CD4-positive, alpha-beta T cell treated with Interleukin-17A for 1 hour (primary cell): ENCODE measurements around the gene HHAT.

Source experiments
- DNase-seq: peaks from one replicate; pipeline ENCODE4 v3.0.0-alpha.2; 2020

HHAT gene

DNA sequence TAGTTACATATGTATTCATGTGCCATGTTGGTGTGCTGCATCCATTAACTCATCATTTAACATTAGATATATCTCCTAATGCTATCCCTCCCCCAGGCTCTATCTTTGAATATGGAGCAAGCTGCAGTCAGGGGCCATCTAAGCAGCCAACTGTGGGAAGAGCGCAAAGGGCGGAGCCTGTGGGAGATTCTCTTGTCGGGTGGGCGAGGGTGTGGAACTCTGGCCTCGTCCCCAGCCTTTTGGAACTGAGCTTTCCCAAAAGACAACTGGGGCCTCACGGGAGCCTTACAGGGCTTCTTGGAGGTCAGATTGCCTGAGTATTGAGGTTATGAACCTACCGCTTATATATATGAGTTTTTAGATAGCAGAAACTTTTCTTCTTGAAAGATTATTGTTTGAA lies 117.2 kb downstream of the HHAT start:
- DNase-seq = no peak

DNA sequence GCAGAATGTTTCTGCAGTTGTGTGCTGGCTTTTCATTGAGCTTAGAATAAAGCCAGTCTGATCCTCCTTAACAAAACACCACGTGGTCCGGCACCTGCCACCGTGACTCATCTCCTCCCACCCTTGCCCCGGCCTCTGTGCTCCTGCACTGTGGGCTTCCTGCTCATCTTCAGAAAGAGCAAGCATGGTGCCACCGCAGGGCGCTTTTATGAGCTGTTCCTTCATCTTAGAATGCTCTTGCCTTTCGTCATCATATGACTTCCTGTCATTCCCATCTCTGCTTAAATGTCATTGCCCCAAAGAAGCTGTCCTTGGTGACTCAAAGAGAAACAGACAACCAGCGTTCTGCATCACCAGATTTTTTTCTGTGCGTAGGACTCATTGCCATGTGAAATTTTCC lies 117.8 kb downstream of the HHAT start:
- peak; percentile 62 for DNase-seq

DNA sequence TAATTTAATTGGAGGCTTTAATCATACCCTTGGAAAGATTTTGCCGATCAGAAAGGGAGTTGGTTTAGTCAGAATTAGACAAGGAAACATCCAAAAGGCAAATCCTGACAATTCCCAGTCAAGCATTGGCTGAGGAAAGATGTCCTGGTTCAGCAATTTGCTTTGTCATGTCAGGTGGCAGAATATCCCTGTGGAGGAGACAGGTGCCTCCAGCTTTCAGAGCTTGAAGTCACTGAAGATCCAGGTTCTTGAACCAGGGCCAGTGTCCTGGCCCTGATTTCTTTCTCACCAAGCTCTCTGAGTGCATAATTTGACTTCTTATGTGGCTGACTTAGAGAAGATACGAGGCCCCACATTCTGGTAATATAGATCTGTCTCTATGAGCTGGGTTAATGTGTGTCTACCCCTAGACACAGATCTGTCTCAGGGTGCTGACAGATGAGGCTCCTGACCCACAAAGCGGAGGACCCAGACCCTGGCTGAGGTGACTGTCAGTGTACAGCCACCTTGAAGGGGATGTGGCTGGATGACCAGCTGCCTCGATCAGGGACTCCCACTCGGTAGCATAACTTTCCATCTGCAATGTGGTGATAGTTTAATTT lies 118.9 kb downstream of the HHAT start:
- DNase-seq = no peak

DNA sequence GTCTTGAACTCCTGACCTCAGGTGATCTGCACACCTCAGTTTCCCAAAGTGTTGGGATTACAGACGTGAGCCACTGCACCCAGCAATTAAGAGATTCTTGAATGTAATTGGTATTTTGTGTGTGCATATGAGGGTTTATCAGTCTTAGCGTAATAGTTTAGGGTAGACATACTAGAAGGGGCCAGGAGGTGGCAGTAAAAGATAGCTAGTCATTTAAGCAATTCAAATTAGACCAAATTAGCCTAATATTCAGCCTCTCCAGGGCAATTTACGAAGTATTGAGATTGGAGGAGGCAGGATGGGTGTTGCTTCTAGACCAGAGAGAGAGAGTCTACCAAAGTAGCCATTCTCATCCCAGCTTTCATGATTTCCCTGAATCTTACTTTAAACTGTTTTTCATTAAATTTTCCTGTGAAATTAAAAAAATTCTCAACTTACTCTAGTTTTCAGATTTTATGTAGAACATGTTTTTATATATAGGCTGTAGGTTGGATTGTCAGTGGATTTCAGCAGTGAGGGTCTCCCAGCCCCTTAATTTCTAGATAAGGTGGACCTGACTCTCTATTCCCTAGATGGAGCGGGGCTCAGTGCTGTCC lies 119.7 kb downstream of the HHAT start:
- peak; percentile 43 for DNase-seq

DNA sequence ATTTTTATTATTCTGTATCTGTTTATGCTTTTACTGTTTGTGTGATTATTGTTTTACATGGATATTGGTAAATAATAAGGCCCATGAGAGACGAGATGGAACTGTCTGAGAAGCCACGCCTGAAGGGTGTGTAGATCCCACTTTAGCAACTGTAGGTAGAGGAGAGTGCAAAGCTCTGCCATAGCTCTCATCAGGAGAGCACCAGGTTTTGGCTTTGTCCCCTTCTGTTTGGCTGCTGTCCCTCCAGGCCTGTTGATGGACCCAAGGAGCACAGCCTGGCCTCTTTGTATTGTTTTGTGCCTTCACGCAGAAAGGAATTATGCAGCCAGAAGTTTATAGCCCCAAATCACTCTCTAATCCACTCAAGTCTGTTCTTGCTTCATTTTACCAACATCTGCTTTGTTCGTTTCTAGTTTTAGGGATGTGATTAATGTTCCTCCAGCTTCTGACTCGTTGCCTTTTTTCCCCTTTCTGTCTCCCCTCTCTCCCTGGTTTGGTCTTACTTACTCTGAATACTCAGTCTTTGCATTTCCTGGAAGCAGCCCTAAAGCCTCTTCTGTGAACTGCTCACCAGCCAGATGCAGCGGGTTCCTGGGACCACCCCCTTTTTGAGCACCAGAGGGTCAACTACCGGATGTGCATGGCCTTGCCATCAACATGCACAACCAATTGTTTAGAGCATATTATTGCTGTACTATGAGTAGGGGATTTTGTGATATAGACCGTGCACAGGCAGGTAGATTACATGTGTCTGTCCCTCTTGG lies 127.3 kb downstream of the HHAT start:
- no peak for DNase-seq

DNA sequence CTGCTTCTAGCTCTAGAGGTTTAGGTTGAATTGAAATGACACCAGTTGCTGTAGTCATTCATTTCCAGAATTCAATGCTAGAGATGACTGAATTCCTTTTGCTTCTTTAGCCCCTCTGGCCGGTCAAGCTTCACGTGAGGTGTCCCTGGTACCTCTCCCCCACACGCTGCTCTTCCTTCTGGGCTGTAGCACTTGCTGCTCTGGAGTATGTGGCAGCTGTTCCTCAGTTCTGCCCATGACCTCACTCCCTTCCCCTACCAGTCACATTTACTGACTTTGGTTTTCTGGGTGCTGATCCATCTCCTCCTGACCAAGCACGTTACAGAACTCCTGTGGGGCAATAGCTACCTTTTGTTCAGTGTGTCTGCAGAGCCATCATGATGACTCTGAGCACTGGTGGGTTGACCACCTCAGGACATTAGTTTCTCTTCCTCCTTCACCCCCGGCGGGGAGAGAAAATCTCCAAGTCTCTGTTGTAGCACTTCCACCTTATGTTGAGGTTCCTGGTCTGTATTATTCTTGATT lies 128.1 kb downstream of the HHAT start:
- DNase-seq = no peak

DNA sequence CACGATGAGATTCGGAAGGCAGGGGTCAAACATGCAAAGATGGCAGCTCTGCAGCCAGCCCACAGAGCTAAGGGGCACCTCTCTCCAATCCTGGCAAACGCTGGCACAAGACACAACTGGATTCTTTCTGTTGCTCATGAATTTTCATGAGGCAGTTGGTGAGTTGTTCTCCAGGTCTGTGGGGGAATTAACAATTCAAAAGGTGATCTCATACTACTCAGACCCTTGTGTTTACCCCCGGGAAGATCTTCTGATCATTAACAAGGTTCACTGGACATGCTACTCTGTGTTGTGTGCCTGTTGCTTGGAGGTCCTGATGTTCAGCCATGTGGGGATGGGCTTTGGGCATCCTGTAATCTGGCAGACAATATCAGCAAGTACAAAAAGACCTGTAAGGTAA lies 128.9 kb downstream of the HHAT start:
- no peak for DNase-seq

DNA sequence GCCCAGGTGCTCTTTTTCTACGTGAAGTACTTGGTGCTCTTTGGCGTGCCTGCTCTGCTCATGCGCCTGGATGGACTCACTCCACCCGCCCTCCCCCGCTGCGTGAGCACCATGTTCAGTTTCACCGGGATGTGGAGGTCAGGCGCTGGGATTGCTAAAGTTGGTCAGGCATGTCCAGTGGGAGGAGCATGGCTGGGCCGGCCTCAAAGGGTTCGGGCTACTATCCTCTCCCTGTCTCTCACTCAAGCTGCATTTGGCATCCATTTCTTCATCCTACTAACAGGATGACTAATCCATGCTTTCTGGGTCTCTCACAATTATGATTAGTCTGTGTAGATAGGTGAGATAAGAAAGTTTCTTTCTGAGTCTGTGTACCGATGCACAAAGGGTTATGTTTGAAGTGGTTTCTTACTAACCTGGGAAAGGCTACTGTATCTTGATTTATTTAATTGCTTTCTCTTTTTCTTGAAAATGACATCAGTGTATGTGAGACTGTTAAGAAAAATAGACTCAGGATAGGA lies 135.9 kb downstream of the HHAT start:
- DNase-seq = no peak

DNA sequence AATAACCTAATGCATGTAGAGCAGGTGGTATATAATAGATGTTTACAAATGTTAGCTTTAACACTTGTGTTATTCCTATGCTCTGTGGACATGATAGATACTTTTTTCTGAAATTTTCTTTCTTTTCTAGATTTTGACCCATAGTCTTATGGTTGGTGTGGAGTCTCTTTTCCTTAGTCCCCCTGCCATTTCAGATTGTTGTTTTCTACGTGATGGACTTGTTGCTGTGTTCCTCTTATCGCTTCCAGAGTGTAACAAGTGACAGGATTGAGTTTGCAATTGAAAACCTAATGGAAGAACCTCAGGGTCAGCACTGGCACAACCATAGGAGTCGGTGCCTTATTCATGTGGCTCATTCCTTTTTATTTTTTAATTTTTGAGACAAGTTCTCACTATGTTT lies 136.4 kb downstream of the HHAT start:
- DNase-seq = no peak

DNA sequence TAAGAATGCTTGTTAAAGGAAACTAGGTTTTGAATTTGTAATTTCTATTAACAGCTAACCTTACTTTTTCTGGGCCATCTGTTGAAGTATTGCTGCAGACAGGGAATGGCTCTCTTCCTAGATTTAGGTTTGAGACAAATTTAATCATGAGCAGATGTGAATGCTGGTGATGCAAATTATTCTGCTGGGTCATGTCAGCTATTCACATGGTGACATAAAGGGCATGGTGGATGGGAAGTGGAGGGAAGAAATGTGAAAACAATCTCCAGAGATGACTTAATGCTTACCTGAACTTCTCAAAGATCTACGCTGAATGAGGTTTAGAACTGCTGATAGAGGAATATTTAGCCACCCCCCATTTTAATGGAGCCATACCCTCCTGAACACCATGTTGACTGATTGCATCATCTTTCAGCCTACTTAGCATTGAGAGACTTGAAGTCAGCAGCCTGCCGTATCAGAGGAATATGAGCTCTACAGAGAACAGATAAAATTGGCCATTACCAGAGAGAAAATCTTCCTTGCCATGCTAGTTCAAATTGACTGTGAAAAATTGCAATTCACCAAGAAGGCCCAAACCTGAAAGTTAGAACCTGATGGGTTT lies 138.8 kb downstream of the HHAT start:
- DNase-seq = no peak

DNA sequence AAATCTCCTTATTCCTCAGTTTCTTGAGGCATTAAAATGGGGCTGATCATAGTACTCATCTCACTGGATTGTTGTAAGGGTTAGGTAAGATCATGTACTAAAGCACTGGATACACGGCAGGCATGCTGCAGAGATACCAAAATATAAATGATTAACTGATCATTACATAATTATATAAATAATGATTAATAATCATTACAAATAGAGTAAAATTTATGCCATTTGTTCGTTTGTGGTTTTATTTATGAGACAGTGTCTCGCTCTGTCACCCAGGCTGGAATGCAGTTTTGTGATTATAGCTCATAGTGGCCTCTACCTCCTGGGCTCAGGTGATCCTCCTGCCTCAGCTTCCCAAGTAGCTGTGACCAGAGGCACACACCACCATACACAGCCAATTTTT lies 140.7 kb downstream of the HHAT start:
- DNase-seq = no peak

DNA sequence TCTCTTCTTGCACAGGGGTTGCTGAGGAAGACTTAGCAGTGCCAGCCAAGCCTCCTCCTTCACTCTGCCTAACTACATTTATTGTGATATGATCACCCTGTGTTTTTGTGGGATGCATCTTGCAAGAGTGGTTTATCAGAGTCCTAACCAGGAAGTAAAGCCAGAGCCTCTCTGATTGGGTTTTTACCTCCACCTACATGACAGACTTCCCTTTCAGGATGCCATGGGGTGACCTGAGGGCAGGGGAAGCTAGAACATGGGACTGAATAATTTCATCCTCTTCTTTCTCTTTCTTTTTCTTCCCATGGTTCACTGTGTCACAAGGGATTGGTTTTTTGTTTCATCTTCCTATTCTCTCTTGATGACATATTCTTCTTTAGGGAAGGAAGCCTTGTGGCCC lies 146.6 kb downstream of the HHAT start:
- DNase-seq = no peak

DNA sequence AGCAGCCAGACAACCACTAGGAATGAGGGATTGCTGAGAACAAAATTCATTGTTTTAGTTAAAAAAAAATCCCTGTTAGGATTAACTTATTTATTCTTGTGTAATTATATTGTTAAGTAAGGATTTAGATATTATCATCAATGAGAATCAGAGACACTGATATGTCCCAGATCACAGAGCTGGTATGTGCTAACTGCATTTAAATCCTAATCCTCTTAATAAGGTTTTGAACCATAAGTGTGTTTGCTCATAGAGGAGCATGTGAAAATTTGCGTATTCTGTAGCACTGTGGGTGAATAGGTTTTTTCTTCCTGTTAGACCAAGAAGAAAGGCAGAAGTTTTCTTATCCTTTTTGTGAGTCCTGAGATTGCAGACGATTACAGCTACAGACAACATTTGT lies 147.1 kb downstream of the HHAT start:
- DNase-seq = no peak

DNA sequence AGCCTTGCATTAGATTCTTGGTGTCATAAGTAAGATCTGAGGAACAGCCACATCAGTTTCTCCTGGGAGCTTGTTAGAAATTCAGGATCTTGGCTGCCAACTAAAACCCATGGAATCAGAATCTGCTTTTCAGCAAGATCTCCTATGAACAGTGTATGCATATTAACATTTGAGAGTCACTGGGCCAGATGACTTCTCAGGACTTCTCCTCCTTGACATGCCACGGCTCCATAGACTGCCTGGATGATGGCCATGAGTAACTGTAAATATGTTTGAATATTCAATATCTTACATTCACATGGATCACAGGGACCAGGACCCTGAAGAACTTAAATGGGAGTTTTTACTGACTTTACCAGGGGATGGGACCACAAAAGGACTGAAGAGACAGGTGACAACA lies 148.0 kb downstream of the HHAT start:
- DNase-seq = no peak

DNA sequence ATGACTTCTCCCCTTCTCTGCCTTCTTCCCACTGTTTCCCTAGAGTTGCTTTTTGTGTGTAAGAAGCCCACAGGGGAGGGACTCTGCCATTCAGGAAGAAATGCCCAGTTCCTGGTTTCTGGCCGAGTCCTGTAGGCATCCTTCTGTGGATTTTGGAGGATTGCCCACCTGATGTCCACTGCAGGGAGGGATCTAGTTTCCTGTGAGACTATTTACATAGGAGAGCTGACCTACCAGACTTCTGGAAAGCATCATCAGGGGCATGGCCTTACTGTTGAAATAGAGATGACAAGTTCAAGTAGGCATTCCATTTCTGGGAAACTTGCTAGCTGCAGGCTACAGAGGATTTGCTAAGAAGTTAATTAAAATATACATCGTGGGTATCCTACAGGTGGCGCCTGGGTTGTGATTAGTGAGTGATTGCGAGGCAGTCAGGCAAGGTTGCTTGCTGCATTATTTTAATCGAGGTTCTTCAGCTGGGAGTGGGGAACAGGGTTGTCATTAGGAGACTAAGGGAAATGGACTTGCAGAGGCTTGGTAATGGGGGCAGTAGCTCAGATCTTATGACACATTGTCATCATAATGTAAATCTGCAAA lies 148.7 kb downstream of the HHAT start:
- DNase-seq = no peak

DNA sequence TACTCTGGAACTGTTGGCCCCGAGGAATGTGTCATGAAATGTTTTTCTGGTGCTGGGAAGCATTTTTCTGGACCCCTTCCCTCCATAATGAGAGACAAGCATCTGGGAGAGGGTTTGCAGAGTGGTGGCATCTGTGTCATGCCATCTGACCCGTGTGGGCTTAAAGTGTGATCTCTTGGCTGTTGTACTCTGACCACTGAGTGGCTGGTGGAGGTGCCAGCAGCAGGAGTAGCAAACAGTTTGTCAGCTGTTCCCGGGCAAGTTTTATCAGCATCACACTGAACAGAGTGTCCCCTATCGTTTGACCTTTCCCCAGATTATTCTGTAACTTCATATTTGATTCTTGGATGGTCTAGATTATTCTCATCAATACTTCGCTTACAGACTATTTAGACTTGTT lies 150.1 kb downstream of the HHAT start:
- no peak for DNase-seq

DNA sequence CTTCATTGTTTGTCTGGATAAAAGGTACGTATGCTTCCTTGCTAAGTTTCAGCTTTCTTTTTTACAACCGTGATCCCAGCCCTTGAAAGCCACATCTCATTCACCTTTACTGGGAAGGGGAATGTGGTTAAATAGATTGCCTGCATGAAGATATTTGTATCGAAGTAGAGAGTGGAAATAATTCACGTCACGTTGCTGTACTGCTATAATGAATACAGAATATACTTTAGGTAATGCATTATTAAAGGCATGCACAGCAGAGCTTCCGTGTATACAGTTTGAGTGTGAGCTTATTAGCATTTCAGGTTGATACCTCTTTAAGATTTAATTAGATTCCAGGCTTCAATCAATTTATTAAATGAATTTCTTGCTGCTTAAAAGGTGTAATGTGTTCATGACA lies 153.8 kb downstream of the HHAT start:
- no peak for DNase-seq

DNA sequence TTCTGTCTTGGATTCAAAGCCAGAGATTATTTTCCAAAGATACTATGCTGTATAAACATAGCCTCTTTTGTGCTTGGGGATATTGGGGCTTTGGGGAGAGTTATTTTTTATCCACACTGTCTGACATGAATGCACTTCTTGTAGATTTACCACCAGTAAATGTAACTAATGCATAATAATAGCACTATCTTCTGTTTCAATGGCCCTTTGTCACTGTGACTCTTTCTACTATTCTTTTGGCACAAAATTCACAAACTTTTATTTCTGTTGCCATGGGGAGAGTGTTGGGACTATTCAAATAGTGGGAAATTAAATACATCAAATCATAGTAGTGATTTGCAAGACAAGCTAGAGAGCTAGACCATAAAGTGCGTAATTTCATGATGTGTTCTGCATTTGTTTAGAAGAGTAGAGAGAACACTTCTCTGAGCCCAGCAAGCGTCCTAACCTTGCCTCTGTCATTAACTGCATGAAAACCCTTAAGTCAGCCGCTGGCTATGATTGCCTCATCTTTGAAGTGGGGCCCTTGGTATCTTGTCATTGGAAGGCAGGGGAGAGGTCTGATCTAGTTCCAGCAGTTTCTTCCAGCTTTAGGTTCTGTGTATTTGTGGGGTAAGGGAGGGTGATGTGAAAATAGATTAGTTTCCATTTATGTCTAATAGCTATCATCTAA lies 154.4 kb downstream of the HHAT start:
- no peak for DNase-seq

DNA sequence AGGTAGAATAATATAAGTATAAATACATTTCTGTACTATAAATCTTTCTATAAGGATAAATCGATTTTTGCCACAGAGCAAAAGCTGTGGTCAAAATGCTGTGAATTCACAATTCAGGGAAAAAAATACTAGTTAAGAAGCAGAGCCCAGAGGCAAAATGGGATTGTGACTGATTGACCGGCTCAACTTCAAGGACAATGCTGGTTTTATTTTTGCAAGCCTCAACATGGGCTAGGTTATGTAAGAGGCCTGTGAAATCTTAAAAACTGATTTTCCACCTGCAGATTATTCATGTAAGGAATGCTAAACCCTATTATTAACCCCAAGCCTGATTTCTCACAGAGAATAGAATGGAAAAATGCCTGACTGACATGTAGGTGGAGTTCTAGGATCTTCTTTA lies 155.1 kb downstream of the HHAT start:
- no peak for DNase-seq

DNA sequence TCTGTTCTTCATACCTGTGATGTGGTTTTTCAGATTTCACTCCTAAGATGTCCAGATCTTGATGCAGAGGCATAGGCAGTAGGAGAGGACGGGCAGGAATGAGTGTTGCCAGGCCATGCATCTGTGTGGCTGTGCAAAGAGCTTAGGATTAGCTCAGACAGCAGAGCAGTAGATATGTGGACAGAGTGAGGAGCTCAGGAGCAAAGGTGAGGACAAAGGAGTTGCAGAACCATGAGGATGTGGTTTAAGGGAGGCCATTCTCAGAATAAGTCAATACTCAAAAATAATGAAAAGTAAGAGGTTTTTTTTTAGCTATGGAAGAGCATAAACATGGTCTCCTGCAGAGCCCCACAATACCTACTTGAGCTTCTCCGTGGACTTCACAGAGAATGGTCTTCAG lies 158.3 kb downstream of the HHAT start:
- DNase-seq = no peak

DNA sequence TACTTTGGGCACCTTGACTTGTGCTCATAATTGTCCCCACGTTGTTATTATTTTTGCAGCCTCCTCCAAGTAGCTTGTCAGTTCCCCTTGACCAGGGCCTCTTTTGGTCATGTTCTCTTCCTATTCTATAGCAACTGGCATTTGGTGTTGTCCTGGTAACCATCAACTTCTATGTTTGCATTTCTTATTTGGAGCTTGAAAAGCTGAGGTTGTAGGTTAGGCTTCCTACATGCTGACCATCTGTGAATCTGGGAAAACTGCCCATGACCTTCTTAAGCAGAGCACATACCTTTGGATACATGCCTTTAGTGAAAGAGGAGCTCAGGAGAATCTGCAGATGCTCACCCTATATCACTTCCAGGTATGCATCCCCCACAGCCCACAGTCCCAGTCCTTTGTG lies 160.8 kb downstream of the HHAT start:
- no peak for DNase-seq

DNA sequence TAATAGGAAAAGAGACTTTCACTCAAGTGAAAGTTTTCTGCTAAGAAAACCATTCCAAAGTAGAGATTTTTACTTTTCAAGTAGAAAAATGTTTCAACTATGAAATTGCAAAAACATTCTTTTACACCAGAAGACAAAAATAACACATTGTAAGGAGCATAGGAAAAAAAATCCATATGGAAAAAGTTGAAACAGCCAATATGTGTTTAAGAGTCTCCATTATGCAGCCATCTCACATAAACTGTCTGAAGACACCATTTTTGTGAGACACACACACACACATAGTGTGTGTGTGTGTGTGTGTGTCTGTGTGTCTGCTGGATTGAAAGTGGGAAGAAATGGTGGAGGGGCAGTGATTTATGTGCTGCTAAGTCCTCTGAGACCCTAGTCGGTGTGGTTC lies 162.1 kb downstream of the HHAT start:
- DNase-seq = no peak

DNA sequence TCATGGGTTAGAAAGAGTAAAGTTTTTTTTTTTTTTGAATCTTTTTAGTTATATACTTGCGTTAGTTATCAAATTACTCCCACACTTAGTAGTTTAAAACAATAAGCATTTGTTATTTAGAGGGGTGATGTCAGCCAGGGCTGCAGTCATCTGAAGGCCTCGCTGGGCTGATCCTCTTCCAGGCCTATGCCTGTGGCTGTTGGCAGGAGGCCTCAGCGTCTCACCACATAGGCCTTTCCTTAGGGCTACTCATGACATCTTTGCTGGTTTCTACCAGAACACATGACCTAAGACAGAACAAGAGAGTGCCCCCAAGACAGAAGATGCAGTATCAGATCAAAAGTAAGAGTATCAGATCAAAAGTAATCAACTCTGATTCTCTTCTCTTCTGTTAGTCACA lies 167.4 kb downstream of the HHAT start:
- no peak for DNase-seq
